Measurements from ENCODE around the gene TIAL1. TPM values are rescaled to one million over a fixed set of nuclear protein-coding genes. Genes with fewer than 3 reads are reported as not detected.

TIAL1 gene, protein sequence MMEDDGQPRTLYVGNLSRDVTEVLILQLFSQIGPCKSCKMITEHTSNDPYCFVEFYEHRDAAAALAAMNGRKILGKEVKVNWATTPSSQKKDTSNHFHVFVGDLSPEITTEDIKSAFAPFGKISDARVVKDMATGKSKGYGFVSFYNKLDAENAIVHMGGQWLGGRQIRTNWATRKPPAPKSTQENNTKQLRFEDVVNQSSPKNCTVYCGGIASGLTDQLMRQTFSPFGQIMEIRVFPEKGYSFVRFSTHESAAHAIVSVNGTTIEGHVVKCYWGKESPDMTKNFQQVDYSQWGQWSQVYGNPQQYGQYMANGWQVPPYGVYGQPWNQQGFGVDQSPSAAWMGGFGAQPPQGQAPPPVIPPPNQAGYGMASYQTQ
- polyA plus RNA-seq = 10 to 100 TPM; 34.7 to 39.9 (median 38.6) TPM

DNA sequence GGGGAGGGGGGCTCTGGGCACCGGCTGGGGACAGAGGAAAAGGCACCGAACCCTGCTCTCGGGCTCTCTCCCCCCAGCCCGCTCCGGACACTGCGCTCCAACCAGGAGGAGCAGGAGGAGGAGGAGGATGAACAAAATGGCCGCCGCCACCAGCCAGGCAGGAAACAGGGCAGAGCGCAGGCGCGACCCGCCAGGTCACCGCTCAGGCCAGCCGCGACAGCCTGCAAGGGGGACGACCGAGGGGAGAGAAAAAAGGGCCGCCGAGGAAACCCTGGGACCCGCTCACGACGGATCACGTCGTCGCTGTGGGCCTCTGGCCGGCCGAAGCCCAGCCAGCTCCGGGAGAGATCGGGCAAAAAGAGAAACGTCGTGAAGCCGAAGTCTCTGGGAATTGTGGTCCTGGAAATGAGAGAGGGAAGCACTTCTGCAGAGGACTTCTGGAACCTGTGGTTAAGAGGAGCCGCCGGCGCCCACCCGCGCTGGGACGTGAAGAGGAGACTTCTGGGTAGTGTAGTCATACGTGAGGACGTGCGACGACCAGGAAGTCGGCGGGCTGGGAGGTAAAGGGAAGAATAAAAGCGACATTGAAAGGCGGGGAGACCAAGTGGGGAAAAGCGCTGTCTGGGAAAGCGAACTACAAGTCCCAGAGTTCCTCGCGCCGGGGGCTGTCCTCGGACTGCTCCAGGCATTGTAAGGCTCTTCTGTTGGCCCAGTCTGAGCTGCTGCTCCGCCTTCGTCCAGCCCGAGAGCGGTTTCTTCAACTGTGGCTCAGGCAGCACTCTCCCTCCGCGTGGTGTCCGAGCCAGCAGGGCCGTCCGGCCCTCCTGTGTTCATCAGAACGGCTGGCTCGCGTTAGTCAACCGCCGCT is at the start of gene TIAL1:
TIAL1 (minus strand) TSS at position 428 of the 868 bp plus-strand sequence. CDS start 499 bp downstream, outside the sequence.
- peak within 1 kb of the TSS; percentile 83 for H3K27ac ChIP-seq (ENCODE audit: low read depth, low read length)
- 0 to 1% (median 0%) methylated on average over 59 to 66 of the region's 66 CpGs for WGBS, 3 donors

GRCh38 chr10:119644994-119645393 is 48.2 kb upstream of the TIAL1 start:
- WGBS, 3 donors = 90 to 94% (median 93%) methylated on average over 3 of the region's 3 CpGs
- no peak overlapping the region for H3K27ac ChIP-seq (ENCODE audit: low read depth, low read length)

DNA sequence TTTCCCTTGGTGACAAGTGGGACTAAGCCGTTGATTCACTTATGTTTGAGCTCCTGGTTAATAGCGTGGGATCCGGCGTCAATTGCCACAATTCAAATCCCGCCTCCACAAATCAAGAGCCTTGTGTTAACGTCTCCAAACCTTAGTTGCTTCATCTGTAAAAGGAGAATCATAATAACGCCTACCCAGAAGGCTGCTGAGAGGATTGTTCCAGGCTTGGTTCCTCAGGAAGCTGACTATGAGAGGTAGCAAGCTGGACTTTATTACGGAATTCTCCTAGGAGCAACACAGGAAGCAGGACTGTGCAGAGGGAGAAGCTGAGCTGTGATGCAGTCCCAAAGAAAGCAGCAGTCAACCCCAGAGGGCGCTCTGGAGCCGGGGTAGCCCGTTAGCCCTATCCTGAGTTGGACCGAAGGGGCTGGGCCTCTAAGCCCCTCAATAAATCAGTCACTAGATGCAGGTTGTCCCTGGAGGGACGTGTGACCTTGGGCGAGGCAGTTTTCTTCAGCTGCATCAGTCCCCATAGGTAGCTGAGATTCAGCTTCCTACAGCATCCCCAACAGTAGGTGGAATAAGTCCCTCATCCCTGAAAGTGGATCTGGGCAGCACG is 47.5 kb upstream of the TIAL1 start:
- WGBS, 3 donors = 66 to 73% (median 68%) methylated on average over 15 of the region's 15 CpGs
- no peak overlapping the region for H3K27ac ChIP-seq (ENCODE audit: low read depth, low read length)

DNA sequence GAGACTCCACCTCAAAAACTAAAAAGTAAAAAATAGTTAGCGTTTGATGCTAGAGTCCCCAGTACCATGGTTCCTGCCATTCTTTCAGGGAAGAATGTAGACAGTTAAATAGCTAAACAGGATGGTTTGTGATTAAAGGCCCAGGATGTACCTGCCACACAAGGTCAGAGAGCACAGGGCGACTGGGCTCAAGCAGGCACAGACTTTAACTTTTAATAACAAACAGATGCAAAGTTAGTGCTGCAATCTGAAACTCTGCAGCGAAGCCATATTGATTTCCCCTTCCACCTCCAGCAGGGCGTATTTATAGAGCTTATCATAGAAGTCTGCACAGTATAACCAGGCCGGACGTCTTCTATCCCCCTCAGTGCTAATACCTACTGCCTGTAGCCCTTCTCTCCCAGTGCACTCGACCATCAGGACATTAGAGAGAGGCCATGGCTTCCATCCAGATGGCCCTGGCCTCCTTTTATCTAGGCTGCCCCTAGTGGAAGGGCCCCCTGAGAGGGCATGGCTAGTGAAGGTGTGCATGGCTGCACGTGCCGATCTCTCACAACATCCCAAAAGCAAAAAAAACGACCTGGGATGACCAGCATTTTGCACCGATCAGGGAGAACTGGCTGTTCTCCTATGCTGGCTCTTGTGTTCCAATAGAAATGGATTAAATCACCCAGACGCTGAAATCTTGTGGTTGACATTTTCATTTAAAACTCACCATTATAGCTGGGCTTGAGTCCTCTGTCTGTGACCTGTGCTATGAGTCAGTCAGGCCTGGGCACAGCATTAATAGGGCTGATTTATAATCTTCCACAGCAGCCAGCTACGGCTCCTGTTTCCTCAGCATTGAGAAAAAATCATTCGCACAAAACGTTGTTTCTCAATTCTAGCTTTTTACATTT is 46.8 kb upstream of the TIAL1 start:
- no peak overlapping the region for H3K27ac ChIP-seq (ENCODE audit: low read depth, low read length)
- 51 to 84% (median 83%) methylated on average over 15 of the region's 15 CpGs for WGBS, 3 donors

GRCh38 chr10:119642556-119643111 is 45.9 kb upstream of the TIAL1 start:
- WGBS, 3 donors = 82 to 95% (median 91%) methylated on average over 2 of the region's 2 CpGs

DNA sequence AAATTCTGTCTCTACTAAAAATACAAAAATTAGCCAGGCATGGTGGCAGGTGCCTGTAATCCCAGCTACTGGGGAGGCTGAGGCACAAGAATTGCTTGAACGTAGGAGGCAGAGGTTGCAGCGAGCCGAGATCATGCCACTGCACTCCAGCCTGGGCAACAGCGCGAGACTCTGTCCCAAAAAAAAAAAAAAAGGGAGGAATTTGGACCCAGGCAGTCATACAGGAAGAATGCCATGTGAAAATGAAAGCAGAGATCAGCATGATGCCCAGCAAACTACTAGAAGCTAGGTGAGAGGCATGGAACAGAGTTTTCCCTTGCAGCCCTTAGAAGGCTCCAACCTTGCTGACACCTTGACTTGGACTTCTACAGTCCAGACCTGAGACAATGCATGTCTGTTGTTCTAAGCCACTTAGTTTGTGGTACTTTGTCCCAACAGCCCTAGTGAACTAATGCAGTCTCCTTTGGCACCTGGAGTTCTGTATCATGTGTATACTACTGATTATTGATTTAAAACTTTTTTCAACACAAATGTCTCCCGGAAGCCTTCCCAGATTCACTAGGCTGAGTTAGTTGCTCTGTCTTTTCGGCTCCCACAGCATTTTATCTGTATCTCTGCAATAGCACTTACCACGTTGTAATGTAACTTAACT is 44.2 kb upstream of the TIAL1 start:
- H3K27ac ChIP-seq (ENCODE audit: low read depth, low read length) = no peak overlapping the region
- WGBS, 3 donors = 62 to 87% (median 86%) methylated on average over 8 of the region's 8 CpGs

More at GRCh38 chr10:119642556-119643111, 45.9 kb upstream of the TIAL1 start:
- H3K27ac ChIP-seq (ENCODE audit: low read depth, low read length) = no peak overlapping the region

- H3K27ac ChIP-seq (ENCODE audit: low read depth, low read length) = no peak overlapping the region
- 93 to 98% (median 95%) methylated on average over 6 of the region's 6 CpGs for WGBS, 3 donors
These were observed 43.6 kb upstream of the TIAL1 start for GRCh38 chr10:119640384-119640783.

GRCh38 chr10:119638982-119639381 is 42.2 kb upstream of the TIAL1 start:
- 59 to 70% (median 67%) methylated on average over 7 of the region's 7 CpGs for WGBS, 3 donors
- no peak overlapping the region for H3K27ac ChIP-seq (ENCODE audit: low read depth, low read length)

DNA sequence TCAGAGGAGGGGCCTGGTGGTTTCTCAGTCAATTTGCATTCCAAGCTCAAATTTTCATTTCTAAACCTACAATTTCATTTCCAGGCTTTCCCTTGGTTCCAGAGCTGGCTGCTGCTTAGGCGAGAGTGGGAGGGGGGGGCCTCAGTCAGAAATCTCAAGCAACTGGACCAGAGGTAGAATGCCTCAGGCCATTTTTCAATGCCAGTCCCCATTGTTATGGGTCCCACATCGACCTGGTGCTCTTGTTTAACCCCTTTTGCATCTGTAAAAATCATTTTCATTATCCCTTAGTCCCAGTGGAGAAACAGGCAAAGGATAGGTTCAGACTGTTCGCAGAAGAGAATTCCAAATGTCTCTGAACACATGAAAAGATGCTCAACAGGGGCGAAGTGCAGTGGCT is 40.9 kb upstream of the TIAL1 start:
- WGBS, 3 donors = 71 to 79% (median 76%) methylated on average over 4 of the region's 4 CpGs

DNA sequence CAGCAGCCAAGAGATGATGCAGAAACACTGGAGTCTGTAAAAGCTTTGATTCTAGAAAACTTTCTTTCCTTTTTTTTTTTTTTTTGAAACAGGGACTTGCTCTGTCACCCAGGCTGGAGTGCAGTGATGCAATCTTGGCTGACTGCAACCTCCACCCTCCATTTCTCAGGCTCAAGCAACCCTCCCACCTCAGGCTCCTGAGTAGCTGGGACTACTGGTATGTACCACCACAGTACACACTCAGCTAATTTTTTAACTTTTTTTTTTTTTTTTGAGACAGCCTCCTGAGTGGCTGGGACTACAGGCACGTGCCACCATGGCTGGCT is 37.4 kb upstream of the TIAL1 start:
- 53 to 80% (median 64%) methylated on average over 1 of the region's 1 CpG for WGBS, 3 donors

More for the DNA sequence above, 40.9 kb upstream of the TIAL1 start:
- H3K27ac ChIP-seq (ENCODE audit: low read depth, low read length) = no peak overlapping the region

DNA sequence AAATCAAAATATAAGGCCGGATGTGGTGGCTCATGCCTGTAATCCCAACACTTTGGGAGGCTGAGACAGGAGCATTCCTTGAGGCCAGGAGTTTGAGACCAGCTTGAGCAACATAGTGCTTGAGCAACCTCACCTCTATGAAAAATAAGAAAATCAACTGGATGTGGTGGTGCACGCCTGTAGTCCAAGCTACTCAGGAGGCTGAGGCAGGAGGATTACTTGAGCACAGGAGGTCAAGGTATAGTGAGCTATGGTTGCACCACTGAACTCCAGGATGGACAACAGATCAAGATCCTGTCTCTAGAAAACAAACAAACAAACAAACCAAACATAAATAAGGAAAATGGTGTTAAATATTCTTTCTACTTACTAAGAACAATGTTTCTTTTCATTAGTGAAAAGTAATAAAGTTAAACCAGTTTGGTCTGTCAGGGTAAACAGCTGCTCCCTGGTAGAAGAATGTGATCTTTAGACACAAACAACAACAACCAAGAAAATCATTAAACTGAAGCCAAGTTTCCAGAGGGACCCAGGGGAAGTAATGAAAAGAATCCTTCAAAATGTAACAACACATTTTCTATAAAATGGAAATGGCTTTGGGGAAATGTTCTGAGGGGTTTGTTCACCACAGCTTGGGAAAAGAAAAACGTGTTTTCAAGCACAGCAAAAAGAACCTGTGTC is 36.9 kb upstream of the TIAL1 start:
- 77 to 89% (median 79%) methylated on average over 3 of the region's 3 CpGs for WGBS, 3 donors
- no peak overlapping the region for H3K27ac ChIP-seq (ENCODE audit: low read depth, low read length)

More for the DNA sequence above, 37.4 kb upstream of the TIAL1 start:
- no peak overlapping the region for H3K27ac ChIP-seq (ENCODE audit: low read depth, low read length)

DNA sequence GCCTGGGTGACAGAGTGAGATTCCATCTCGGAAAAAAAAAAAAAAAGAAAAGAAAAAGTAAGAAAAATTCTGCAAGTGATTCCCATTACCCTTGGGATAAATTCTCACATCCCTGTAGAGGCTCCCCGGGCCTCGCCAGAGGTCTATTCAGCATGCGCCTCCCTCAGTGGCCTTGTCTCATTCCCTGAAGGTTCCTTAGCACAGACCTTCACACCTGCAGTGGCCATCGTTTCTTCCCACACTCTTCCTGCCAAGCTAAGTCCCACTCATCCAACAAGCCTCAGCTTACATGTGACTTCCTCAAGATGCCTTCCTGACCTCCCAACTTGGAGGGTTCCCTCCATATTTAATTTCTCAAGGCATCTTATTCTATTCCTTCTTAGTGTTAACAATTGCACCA is 33.5 kb upstream of the TIAL1 start:
- no peak overlapping the region for H3K27ac ChIP-seq (ENCODE audit: low read depth, low read length)
- WGBS, 3 donors = 54 to 88% (median 87%) methylated on average over 4 to 5 of the region's 5 CpGs

DNA sequence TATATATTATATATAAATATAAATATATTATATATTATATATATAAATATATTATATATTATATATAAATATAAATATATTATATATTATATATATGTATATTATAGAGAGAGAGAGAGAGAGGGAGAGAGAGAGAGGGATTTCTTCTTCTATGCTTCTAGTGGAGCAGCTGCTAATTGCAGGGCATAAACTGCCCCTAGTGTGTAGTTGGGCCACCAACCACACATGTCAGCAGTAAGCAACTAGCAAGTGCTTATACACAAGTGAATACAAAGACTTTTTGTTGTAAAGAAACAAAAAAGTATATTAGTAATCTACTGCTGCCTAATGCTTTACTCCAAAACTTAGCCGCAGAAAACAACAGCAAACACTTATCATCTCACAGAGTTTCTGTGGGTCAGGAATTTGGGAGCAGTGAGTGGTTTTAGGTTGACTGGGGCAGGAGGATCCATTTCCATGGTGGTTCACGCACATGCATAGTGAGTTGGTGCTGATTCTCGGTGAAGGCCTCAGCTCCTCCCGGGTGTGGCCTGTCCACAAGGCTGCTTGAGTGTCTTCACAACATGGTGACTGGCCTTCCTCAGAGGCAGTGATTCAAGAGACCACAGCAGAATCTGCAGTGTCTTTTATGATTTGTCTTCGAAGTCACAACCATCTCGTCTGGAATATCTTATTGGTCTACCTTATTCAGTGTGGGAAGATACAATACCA is 29.0 kb upstream of the TIAL1 start:
- 96 to 98% (median 96%) methylated on average over 6 of the region's 6 CpGs for WGBS, 3 donors
- no peak overlapping the region for H3K27ac ChIP-seq (ENCODE audit: low read depth, low read length)

GRCh38 chr10:119621078-119621384 is 24.3 kb upstream of the TIAL1 start:
- 71 to 73% (median 71%) methylated on average over 3 of the region's 3 CpGs for whole genome bisulfite sequencing, 3 donors

DNA sequence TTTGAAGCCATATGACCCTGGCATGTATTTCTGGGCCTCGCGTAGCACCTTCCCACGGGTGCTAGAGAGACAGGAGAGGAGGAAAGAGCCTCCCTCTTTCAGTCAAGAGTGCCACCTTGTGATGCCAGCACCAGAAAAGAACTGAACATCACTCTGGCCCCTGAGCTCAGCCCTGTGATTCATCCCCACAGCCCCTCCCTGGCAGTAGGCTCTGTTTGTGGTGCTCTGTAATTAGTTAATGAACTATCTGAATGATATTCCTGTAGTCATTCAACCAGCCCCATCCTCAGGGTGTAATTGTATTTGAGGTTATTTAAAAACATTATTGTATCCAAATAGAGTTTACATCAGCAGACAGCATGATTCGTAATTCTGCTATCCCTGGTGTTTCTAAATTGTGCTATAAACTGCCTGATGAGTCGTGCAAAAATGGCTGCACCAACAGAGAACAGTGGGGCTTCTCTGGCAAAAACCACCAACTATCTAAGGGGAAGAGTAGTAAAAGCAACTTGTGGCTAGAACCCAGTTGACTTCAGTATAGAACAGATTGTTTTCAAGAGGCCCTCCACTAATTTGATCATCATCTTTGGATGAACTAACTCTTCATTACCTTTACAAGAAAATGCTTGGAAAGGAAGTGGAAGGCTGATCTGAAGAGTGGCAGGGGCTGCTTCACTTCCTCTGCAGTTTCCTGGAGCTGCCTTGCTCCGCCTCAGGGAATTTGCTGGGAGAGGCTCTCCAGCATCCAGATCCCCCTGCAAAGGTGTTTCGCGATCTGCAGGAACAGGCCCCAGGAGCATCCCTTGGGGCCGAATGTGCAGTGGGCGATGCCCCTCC is 23.7 kb upstream of the TIAL1 start:
- WGBS, 3 donors = 73 to 75% (median 74%) methylated on average over 10 of the region's 10 CpGs
- H3K27ac ChIP-seq (ENCODE audit: low read depth, low read length) = no peak overlapping the region

More at GRCh38 chr10:119621078-119621384, 24.3 kb upstream of the TIAL1 start:
- H3K27ac ChIP-seq (ENCODE audit: low read depth, low read length) = no peak overlapping the region

Measured in adipose tissue (tissue), 3 donors.